Breast epithelium (tissue), 3 donors: ENCODE results near the gene TASP1.

ENCODE experiments used
- CTCF ChIP-seq, 3 donors: fragments of 450-650 bp; IDR thresholded peaks; one replicate each; pipeline ENCODE4 v1.5.1; 2016 to 2017; ENCODE audit warnings: antibody characterized with exemption in 3 of 3, mild to moderate bottlenecking in 3 of 3, moderate library complexity in 3 of 3
- POLR2A ChIP-seq: fragments of 450-650 bp; IDR thresholded peaks from one replicate; pipeline ENCODE4 v1.6.1; 2016; ENCODE audit warnings: antibody characterized with exemption, mild to moderate bottlenecking, moderate library complexity
- POLR2AphosphoS5 ChIP-seq, 3 donors: sonication (generic); formaldehyde crosslinking; IDR thresholded peaks; one replicate each; pipeline ENCODE4 v1.6.1; 2017; ENCODE audit warnings: antibody characterized with exemption in 3 of 3

DNA sequence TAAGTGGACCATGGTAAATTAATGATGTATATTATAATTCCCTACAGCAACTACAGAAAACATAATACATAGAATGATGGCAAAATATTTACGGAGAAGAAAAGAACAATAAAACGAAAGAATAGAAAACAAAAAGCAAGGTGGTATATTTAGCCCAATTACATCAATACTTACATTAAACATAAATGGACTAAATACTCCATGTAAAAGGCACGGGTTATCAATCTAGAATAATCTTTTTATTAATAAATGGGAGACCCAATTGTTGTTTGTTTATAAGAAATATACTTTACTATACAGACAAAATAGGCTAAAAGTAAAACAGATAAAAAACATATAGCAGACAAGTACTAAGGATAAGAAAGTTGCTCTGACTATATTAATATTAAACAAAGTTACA lies 137.2 kb downstream of the TASP1 start:
- TF ChIP-seq POLR2A (no peak), CTCF (IDR thresholded peaks at IDR 0.05) (no peak), POLR2AphosphoS5 (IDR thresholded peaks at IDR 0.05) (no peak)
